H1 (cell line): Measurements from ENCODE around the gene CABCOCO1. TPM values are rescaled to one million over a fixed set of nuclear protein-coding genes. Genes with fewer than 3 reads are reported as not detected.

Experiments
- NANOG ChIP-seq: IDR thresholded peaks from 2 replicates; pipeline ENCODE4 v1.6.1; 2011; ENCODE audit warnings: low read length, low read depth, mild to moderate bottlenecking, inconsistent platforms; ENCODE audit not compliant: insufficient read depth, poor library complexity, severe bottlenecking
- PHF8 ChIP-seq: fragments of 200-600 bp; sonication (generic); conservative IDR thresholded peaks from 2 replicates; pipeline ENCODE4 v1.7.1; 2012; ENCODE audit warnings: low read depth, mild to moderate bottlenecking, inconsistent platforms, low read length, moderate library complexity
- RAD21 ChIP-seq, 2 experiments: IDR thresholded peaks in 1 of 2; conservative IDR thresholded peaks in 1 of 2; 2 replicates each; pipeline ENCODE4 v1.6.1; 2011; ENCODE audit warnings: low read depth in 2 of 2, low read length in 2 of 2, improper control_type of control experiment in 1 of 2, inconsistent platforms in 1 of 2, mild to moderate bottlenecking in 1 of 2, moderate library complexity in 1 of 2
- RNF2 ChIP-seq: fragments of 200-900, 300-1000 bp; sonication (generic); IDR thresholded peaks from 2 replicates; pipeline ENCODE4 v1.7.1; 2016; ENCODE audit warnings: borderline replicate concordance, low read depth, mild to moderate bottlenecking, antibody characterized with exemption, low read length; ENCODE audit not compliant: poor library complexity, severe bottlenecking; ENCODE audit errors: missing control alignments
- YY1 ChIP-seq: IDR thresholded peaks from 2 replicates; pipeline ENCODE4 v1.6.1; 2011; ENCODE audit warnings: low read depth, mild to moderate bottlenecking, low read length
- polyA plus RNA-seq, 7 experiments: library from polyadenylated mRNA; depleted of rRNA in 3 of 7; stranded (reverse) in 5 of 7; unstranded in 2 of 7; fragments of >200 nt in 5 of 7; fragments of 200-250 nt in 2 of 7; gene quantifications; 1 replicate in 5 of 7; 2 replicates in 1 of 7; 4 replicates in 1 of 7; pipeline versions ENCODE4 v1.2.1 to v1.2.3, GENCODE V29; 2011 to 2013; ENCODE audit warnings: missing spikeins in 2 of 7, mixed read lengths in 2 of 7
- total RNA-seq: library from RNA; stranded (reverse); fragmentation: NEBNext Ultra II Directional; extraction: Animal tissue kit (Norgen Biotek cat#: 25700); gene quantifications from 2 replicates; pipeline ENCODE4 v1.2.1, GENCODE V29; 2021
- TF ChIP-seq, protein P1 (sequence below): IDR thresholded peaks from 2 replicates; pipeline ENCODE4 v1.6.1; 2011; ENCODE audit warnings: low read length, improper control_type of control experiment
- TF ChIP-seq, protein P2 (sequence below), 3 experiments: IDR thresholded peaks; 1 replicate in 2 of 3; 2 replicates in 1 of 3; pipeline versions ENCODE4 v1.5.1 to v1.6.1; 2011; ENCODE audit warnings: low read length in 3 of 3, mild to moderate bottlenecking in 3 of 3, inconsistent platforms in 2 of 3, low read depth in 1 of 3, moderate library complexity in 1 of 3; ENCODE audit not compliant: insufficient read depth in 1 of 3; ENCODE audit errors: control extremely low read depth in 1 of 3

Gene CABCOCO1
- total and polyA plus RNA-seq, 2 of the 8 experiments (the other 6 are each of a cell fraction or from before 2014, with no cell fraction given) = not detected

- TF ChIP-seq, protein P1, sequence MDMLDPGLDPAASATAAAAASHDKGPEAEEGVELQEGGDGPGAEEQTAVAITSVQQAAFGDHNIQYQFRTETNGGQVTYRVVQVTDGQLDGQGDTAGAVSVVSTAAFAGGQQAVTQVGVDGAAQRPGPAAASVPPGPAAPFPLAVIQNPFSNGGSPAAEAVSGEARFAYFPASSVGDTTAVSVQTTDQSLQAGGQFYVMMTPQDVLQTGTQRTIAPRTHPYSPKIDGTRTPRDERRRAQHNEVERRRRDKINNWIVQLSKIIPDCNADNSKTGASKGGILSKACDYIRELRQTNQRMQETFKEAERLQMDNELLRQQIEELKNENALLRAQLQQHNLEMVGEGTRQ = no peak
- TF ChIP-seq RNF2 = no peak
- TF ChIP-seq PHF8 = peak; percentile 25; the same call in 1 of the 2 replicates
- TF ChIP-seq RAD21 (IDR thresholded peaks at IDR 0.05 in 1 of 2, conservative IDR thresholded peaks at IDR 0.05 in 1 of 2; ENCODE audit: low read depth in 2 of 2, low read length in 2 of 2) = peak in 1 of 2 experiments; percentile 37; a peak in 3 of 4 replicates
- TF ChIP-seq, protein P2, sequence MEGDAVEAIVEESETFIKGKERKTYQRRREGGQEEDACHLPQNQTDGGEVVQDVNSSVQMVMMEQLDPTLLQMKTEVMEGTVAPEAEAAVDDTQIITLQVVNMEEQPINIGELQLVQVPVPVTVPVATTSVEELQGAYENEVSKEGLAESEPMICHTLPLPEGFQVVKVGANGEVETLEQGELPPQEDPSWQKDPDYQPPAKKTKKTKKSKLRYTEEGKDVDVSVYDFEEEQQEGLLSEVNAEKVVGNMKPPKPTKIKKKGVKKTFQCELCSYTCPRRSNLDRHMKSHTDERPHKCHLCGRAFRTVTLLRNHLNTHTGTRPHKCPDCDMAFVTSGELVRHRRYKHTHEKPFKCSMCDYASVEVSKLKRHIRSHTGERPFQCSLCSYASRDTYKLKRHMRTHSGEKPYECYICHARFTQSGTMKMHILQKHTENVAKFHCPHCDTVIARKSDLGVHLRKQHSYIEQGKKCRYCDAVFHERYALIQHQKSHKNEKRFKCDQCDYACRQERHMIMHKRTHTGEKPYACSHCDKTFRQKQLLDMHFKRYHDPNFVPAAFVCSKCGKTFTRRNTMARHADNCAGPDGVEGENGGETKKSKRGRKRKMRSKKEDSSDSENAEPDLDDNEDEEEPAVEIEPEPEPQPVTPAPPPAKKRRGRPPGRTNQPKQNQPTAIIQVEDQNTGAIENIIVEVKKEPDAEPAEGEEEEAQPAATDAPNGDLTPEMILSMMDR (IDR thresholded peaks at IDR 0.05; ENCODE audit: control extremely low read depth in 1 of 3, insufficient read depth in 1 of 3, low read depth in 1 of 3, low read length in 3 of 3) = peak in 2 of 3 experiments; percentile 7 to 10; a peak in 1 of 4 replicates
- no peak for TF ChIP-seq NANOG
- TF ChIP-seq YY1 = no peak
These were observed at the start of gene CABCOCO1 (continued) for GRCh38 chr10:61662794-61663259.
